ENCODE measurements around the gene NAMPT.

NAMPT gene

DNA sequence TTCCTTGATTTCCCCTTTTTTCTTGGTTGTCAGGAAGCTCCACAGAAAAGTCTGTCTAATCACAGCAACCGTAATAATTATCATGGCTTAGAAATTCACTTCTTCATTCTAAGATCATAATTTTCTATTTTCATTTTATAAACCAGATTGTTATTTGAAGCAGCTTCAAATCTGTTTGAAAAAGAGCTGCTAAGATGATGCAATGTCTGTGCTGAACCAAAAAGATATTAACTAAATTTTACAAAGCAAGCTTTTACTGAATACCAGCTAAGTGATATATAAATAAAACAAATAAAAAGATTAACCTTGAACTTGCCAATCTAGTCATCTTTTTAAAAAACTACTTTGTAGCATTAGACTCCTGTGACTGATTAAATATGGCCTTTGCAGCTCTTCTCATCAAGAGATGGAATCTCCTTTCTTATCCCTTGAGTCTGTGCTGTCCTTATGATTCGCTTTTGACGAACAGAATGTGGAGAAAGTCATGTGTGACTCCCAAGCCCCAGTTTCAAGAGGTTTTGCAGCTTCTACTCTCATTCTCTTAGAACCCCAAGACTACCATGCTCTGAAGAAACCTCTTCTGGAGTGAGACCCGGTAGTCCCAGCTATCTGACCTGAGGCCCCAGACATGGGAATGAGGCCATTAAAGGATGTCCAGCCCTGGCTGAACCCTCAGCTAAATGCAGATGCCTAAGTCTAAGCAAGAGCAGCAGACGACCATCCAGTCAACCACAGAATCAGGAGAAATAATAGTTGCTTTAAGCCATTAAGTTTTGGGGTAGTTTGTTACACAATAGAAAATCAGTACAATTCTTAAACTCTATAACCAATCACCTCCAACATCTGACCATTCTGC is 14.4 kb downstream of the NAMPT start:
- ChIA-PET CTCF (interaction anchor here (0.7 to 1.7 kb wide), 5 partner anchors 9 to 466 kb away, joined by 3 to 5 read pairs (median 3); no protein-coding TSS in a partner anchor), POLR2A (interaction anchor here (2.3 kb wide), 1 partner anchor 14 kb away, joined by 11 read pairs; the partner anchor contains the start of gene NAMPT)
- no peak for DNase-seq (ENCODE audit: low read depth, low spot score)
- no peak overlapping the region for H3K4me3 ChIP-seq (ENCODE audit: low read depth, low read length)
- TF ChIP-seq, protein P1, sequence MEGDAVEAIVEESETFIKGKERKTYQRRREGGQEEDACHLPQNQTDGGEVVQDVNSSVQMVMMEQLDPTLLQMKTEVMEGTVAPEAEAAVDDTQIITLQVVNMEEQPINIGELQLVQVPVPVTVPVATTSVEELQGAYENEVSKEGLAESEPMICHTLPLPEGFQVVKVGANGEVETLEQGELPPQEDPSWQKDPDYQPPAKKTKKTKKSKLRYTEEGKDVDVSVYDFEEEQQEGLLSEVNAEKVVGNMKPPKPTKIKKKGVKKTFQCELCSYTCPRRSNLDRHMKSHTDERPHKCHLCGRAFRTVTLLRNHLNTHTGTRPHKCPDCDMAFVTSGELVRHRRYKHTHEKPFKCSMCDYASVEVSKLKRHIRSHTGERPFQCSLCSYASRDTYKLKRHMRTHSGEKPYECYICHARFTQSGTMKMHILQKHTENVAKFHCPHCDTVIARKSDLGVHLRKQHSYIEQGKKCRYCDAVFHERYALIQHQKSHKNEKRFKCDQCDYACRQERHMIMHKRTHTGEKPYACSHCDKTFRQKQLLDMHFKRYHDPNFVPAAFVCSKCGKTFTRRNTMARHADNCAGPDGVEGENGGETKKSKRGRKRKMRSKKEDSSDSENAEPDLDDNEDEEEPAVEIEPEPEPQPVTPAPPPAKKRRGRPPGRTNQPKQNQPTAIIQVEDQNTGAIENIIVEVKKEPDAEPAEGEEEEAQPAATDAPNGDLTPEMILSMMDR (IDR thresholded peaks at IDR 0.05; ENCODE audit: insufficient read depth, low read length, missing control alignments): no peak

DNA sequence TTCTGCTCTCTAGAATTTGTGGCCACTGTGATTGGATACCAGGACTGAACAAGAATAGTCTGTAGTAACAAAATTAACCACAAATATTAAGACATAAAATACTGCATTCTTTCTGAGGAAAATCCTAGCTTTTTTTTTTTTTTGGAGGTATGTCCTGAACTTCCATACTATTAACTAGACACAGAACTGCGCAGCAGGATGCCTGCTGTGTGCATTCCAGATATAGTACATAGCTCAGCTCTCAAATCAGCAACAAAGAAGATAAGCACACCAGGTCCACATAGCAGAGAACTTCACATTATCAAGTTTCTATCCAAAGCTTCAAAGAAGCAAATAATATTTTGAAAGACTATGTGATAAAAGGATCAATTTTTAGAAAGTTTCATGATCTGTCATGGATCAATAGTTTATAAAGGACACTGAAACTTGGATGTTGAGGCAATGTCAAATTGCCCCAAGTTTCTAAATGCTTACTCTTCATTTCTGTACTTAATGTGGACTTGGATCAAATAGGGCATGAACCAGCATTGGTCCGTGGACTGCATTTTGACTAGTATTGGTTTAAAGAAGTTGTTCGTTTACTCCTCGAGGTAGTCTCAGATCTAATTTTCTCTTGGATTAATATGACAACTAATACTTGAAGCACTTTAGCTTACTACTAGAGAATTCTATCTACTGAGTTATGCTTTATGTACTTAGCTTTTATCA is 15.4 kb downstream of the NAMPT start:
- TF ChIP-seq, protein P1 (IDR thresholded peaks at IDR 0.05; ENCODE audit: insufficient read depth, low read length, missing control alignments): no peak
- POLR2A ChIA-PET: interaction anchor here (2.3 kb wide), 1 partner anchor 15 kb away, joined by 11 read pairs; the partner anchor contains the start of gene NAMPT
- CTCF ChIA-PET: interaction anchor here (1.7 kb wide), 1 partner anchor 93 kb away, joined by 5 read pairs; no protein-coding TSS in a partner anchor

DNA sequence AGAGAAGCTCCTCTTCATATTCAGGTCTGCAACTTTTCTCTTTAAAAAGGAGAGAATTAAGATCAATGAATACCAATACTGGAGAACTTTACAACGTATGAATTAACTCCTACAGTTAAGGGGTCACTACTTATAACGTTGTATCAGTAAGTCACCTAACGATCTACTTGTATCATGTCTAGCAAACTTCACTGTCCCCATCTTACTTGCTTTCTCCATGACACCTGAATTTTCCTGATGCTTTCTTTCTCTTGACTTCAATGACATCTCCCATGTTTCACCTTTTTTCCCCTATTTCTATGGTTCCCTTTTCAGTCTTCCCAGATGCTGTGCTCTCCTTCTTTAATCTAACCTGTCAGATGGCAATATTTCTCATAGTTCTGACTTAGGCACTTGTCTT is 19.6 kb downstream of the NAMPT start:
- TF ChIP-seq, protein P1 (IDR thresholded peaks at IDR 0.05; ENCODE audit: insufficient read depth, low read length, missing control alignments): no peak
- no peak overlapping the region for H3K4me3 ChIP-seq (ENCODE audit: low read depth, low read length)
- POLR2A ChIA-PET: no interaction called here
- CTCF ChIA-PET: interaction anchor here (0.7 kb wide), 1 partner anchor 11 kb away, joined by 3 read pairs; no protein-coding TSS in a partner anchor
- DNase-seq (ENCODE audit: low read depth, low spot score): no peak

More for the DNA sequence above, 15.4 kb downstream of the NAMPT start:
- DNase-seq (ENCODE audit: low read depth, low spot score): no peak
- no peak overlapping the region for H3K4me3 ChIP-seq (ENCODE audit: low read depth, low read length)

DNA sequence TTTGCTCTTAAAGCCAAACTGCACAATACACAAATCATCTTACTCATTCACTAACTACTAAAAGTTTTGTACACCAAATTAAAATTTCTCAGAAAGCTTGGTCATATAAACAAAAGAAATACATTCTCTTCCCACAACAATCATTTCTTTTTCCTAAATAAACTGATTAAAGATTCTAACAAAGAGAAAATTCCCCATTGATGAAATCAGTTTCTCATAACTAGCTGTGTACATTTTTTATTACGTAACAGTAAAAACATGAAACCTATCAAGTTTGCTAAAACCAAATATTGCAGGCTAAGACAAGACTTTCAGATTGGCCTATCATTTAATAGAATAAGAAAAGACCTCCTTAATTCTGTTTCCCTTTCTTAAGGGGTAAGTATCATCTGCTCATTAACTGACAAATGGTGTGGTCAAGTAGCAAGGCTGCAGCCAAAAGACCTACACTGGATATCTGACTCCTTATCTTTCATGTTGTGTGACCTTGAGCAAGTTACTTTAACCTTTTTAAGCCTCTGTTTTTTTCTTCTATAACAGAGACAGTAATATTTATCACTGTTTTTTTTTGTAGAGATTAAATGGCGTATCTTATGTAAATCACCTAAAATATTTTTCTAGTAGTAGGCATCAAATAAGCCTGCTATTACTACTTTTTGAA is 22.4 kb downstream of the NAMPT start:
- CTCF ChIA-PET: no interaction called here
- POLR2A ChIA-PET: no interaction called here
- no peak for DNase-seq (ENCODE audit: low read depth, low spot score)

DNA sequence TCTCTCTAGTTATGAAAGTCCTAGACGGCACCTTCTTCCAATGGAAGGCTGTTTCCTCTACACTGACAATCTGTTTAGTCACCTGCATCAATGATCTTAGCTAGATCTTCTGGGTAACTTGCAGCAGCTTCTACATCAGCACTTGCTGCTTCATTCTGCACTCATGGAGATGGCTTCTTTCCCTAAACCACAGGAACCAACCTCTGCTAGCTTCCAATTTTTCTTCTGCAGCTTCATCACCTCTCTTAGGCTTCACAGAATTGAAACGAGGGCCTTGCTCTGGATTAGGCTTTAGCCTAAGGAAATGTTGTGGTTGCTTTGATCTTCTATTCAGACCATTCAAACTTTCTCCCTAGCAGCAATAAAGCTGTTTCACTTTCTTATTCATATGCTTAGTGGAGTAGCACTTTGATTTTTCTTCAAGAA is 24.6 kb downstream of the NAMPT start:
- POLR2A ChIA-PET: no interaction called here
- no peak overlapping the region for H3K4me3 ChIP-seq (ENCODE audit: low read depth, low read length)
- DNase-seq (ENCODE audit: low read depth, low spot score): no peak
- TF ChIP-seq, protein P1 (IDR thresholded peaks at IDR 0.05; ENCODE audit: insufficient read depth, low read length, missing control alignments): no peak
- CTCF ChIA-PET: interaction anchor here (1.3 to 1.5 kb wide), 2 partner anchors 11 to 83 kb away, joined by 3 to 4 read pairs; no protein-coding TSS in a partner anchor

More for the DNA sequence above, 22.4 kb downstream of the NAMPT start:
- H3K4me3 ChIP-seq (ENCODE audit: low read depth, low read length): no peak overlapping the region
- TF ChIP-seq, protein P1 (IDR thresholded peaks at IDR 0.05; ENCODE audit: insufficient read depth, low read length, missing control alignments): no peak
